Stimulated activated CD4-positive, alpha-beta T cell treated with anti-CD3 and anti-CD28 coated beads, Interleukin-4, amount 100 ng/mL, for 1 hour (primary cell): ENCODE measurements around the gene SNED1.

ENCODE experiments used
- DNase-seq: peaks from one replicate; pipeline ENCODE4 v3.0.0-alpha.2; 2020

Gene SNED1

DNA sequence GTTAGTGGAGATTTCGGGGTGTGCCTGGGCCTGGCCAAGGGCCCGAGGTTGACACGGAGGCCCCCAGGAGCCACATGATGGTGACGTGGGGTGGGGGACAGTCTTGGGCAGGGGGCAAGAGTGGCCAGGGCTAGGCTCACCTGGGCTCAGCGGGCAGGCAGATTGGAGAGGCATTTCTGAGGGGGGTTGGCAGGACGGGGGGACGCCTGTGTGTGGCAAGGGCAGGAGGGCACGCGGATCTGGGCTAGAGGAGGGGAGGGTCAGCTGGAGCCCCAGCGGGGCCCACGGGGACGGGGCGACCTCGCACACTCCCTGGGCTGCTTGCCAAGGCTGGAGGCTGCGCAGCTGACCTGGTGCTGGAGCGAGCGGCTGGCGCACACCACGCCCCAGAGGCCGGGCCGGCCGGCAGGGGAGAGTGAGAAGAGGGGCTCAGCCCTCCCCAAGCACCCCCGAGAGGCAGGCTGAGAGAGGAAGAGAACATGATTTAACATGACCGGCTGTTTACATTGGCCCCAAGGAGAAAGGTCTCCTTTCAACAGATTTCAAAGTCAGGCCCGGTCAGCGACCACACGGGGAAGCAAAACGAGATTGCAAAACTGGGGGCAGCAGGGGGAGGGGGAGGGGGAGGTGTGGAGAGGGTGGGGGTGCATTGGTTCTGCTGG, 38.0 kb upstream of the SNED1 start:
- DNase-seq = no peak

DNA sequence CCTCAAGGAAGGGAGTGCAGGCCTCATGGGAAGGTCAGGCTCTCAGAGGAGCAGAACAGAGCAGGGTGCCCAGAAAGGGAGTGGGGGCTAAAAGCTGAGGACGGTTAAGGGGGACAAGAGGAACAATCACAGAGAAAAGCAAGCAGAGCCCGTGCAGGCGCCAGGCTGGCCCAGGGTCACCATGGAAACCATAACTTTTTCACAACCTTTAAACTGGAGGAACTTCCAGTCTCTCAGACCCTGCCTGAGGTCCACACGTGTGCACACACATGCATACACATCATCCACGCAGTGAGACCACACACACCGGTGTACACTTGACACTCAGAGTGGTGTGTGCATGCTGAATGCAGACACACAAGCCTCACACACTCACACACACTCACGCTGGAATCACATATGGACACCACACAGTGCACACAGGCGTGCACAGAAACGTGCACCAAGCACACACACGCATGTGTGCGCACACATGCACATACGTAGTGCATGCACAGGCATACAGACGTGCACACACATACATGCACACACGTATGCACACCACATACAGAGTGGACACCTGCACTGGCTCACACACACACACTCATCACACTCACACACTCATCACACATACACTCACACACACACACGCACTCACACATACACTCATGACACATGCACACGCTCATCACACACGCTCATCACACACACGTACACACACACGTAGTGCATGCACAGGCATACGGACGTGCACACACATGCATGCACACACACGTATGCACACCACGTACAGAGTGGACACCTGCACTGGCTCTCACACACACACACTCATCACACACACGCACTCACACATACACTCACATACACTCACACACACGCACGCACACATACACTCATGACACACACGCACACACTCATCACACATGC, 37.2 kb upstream of the SNED1 start:
- no peak for DNase-seq

DNA sequence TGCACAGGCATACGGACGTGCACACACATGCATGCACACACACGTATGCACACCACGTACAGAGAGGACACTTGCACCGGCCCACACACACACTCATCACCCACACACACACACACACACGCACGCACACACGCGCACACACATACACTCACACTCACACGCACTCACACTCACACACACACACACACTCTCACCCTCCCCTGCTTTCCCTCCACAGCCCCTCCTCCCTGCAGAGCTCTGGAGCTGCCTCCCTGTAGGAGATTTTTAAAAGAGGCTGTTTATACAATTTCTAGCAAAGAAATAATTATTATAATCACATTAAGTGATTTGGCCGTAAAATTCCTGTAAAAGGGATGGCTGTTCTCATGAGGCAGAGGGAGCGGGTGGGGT, 36.5 kb upstream of the SNED1 start:
- DNase-seq = no peak

DNA sequence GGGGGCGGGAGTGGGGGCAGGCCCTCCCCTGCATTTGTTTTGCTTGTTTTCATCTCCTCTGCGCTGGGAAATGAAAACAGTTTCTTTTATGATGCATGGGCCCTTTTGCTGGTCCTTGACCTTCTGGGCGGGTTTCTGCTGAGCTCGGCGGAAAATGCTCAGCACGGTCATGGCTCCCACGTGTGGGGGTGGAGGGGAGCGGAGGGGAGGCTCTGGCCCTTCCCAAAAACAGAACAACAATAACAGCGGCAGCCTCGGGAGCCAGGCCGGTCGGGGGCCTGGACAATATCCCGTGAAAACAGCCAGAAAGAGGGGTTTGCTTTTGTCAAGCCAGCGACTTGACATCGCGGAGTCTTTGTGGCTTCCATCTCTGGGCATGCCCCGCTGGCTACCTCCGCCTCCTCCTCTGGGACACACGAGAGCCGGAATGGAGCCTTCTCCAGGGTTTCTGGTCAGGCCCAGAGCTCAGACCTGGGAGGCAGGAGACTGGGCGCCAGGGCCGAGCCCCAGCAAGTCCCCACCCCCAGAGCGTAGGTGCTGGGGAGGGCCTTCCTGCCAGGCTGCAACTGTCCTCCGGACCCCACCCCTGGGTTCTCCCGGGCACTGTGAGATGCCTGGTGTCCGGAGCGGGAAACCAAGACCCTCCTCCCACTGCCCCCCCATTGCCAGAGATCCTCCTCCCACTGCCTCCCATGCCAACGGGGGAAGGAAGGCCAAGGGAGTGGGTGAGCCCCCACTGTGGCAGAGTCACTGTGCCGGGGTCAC, 35.9 kb upstream of the SNED1 start:
- no peak for DNase-seq

DNA sequence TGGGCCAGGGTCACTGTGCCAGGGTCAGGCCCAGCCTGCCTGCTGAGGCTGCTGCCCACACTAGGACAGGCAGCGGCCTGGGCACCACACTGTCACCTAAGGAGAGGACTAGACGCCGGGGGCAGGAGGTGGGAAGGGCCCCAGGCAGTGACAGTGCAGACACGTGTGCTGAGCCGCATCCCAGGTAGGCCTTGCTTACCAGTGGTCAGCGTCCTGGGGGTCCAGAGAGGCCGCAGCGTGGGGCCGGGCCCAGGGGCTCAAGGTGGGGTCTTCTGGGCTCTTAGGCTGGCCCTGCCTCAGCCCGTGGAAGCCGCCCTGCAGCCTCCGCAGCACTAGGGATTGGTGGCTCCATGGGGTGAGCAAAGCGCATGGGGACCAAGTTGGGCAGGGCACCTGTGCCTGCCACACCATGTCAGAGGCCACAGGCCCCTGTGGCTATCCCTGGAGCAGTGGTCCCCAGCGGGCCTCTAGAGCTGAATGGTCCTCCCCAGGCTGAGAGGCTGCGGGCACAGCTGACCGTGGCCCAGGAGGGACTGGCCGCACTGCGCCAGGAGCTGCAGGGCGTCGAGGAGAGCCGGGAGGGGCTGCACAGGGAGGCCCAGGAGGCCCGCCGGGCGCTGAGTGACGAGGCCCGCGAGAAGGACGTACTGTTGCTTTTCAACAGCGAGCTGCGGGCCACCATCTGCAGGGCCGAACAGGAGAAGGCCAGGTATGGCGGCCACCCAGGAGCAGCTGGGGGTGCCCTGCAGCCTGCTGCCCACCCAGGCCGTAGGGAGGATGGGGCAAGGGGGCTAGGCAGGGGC, 35.2 kb upstream of the SNED1 start:
- no peak for DNase-seq

DNA sequence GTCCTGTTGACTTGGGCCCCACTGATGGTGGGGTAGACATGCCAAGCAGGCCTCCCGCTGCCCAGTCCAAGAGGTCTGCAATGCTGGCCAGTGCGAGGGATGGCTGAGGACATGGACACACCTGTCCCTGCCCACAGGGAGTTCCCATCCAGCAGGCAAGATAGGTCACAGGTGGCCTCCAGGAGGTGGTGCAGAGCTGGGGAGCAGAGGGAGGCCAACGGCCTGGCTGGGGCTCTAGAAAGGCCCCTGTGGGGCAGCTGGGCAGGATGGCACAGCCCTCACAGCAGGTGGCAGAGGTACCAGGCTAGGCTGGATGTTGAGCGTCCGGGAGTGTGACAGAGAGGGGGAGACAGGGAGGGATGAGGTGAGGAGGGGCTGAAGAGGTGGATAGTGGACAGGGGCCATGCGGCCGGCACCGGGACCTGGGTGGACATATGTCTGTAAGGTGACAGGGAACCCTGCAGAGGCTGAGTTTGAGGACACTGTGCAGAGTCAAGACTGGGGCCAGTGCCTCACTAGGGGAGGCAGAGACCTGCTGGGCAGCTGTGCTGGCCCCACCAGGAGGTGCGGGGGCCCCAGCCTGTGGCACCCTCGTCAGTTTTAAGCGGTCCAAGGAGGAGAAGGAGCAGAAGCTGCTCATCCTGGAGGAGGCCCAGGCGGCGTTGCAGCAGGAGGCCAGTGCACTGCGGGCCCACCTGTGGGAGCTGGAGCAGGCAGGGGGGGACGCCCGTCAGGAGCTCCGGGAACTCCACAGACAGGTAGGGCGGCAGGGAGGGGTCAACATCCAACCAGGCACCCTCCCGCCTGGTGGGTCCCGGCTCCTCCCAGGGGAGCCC, 34.3 kb upstream of the SNED1 start:
- DNase-seq = no peak

DNA sequence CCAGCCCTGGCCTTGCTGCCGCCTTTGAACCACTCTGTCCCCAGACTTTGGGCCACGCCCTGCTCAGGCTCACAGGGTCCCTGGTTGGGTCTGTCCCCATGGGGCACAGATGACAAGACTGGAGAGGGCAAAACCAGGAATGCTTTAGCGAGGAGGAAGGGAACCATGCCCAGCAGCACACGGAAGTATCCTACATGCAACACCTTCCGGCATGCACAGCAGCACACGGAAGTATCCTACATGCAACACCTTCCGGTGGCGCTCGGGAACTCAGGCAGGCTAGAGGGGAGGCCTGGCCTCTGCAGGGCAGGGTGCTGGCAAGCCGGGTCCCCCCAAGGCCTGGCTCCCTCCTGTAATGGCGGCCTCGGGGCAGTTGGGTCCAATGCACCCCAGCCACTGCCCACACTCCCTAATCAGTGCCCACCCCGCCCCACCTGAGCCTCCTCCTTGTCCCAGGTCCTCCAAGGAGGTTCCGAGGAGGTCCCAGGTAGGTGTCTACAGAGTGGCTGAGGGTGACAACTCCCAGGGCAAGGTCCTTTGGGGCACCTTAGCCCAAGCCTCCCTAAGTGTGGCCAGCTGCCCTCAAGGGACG, 33.6 kb upstream of the SNED1 start:
- no peak for DNase-seq

DNA sequence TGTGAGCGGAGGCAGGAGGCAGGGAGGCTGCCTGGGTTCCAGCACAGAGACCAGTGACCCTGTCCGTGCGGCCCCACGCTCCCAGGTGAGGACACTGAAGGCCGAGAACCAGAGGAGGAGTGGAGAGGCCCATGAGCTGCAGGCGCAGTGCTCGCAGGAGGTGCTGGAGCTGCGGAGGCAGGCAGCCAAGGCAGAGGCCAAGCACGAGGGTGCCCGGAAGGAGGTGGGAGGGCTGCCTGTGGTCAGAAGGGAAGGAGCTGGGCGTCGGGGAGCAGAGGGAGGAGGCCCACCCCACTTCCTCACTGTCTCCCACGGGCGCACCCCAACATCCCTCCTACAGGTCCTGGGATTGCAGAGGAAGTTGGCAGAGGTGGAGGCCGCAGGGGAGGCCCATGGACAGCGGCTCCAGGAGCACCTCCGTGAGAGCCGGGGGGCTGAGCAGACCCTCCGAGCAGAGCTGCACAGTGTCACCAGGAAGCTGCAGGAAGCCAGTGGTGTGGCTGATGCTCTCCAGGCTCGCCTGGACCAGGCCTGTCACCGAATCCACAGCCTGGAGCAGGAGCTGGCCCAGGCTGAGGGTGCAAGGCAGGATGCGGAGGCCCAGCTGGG, 33.0 kb upstream of the SNED1 start:
- DNase-seq = no peak

DNA sequence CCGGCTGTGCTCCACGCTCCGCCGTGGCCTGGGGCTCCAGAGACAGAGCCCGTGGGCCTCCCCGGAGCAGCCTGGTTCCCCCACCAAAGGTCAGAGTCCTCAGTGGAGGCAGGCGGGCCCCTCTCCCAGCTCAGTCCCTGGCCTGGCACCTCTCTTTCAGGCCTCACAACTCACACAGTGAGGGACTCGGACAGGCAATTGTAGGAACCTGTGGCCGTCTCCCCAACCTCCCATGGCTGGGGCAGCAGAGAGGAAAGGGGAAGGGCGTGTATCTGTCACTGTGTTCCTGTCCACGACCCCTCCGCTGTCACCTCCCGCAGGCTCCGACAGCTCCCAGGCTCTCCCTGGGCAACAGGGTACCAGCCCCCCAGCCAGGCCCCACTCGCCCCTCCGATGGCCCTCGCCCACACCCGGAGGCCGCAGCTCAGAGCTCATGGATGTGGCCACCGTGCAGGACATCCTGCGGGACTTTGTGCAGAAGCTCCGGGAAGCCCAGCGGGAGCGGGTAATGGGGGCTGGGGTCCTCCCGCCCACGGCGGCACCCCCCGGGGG, 32.4 kb upstream of the SNED1 start:
- DNase-seq = no peak

DNA sequence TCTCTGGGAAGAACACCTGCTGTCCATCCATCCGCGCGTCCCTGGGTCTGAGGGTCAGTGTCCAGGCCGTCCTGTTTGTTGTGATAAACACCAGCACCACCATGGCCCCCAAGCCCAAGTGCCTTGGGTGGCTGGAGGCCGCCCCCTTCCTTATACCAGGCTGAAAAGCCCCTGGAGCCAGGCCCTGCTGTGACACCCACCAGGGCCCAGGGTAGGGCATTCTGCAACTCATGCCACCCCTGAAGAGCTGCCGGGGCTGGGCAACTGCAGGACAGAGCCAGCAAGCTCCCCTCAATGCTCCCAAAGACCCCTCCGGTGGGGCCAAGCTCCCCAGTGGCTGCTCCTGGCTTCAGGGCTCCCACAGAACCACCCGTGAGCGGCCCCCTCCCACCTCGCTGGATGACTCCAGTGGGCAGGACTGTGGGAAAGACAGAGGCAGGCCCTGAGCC, 31.9 kb upstream of the SNED1 start:
- DNase-seq = no peak

DNA sequence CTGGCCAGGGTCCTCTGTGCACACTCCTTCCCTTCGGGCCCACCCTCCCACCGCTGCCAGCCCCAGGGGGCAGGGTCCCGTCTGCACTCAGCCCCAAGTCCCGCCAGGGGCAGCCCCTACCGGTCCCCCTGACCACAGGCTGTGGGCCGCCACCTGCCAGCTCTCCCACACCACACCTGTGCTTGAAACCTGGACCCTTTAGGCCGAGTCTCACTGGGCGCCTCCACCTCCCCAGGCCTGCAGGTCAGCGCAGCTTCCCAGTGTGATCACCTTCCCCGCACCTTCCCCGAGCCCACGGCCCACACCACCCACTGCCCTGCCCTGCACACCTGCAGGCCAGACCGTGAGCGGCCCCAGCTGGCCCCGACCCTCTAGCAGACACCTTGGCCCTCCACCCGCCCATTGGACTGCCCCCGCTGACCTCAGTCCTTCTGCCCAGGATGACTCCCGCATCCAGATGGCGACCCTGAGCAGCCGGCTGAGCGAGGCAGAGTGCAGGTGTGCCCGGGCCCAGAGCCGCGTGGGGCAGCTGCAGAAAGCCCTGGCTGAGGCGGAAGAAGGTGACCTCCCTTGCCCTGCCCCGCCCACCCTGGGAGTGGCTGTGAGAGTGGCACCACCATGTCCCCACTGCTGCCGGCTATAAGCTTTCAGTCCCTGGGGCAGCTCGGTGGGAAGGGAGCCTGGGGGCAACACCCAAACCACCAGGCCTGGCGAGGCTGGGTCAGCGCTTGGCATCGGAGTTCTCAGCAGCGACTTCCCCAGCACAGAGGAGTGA, 31.3 kb upstream of the SNED1 start:
- no peak for DNase-seq

DNA sequence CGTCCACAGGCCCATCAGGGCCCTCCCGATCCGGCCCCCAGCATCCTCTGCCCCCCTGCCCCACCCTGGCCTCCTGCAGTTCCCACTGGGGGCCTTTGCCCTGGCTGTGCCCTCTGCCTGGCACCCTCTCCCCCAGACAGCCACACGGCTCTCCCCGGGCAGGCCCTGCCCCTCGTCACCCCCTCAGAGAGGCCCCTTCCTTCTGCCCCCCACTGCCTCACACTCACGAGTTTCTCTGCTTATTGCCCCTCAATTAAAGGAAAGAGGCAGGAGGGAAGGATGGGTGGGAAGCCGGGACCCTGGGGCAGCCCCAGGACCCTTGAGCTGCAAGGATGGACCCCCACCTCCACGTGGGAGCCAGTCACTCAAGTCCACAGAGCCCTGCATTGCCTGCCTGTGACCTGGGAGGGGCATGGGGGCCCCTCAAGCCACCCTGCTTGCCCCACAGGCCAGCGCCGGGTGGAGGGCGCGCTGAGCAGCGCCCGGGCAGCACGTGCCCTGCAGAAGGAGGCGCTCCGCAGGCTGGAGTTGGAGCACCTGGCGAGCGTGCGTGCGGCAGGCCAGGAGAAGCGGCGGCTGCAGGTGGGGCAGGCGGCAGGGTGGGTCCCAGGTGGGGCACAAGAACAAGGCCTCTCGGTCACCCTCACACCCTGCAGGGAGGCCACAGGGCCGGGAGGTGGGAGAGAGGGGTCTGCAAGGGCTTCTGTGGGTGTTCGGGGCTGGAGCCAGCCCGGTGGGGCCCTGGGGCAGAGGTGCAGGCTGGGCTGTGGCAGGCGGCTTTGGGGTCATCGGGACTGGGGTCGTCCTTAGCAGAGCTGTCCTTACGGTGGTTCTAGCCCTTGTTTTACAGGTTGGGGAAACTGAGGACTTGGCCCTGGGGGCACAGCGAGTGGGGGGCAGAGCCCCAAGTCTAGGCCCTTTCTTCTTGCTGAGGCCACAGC, 30.5 kb upstream of the SNED1 start:
- DNase-seq = no peak

DNA sequence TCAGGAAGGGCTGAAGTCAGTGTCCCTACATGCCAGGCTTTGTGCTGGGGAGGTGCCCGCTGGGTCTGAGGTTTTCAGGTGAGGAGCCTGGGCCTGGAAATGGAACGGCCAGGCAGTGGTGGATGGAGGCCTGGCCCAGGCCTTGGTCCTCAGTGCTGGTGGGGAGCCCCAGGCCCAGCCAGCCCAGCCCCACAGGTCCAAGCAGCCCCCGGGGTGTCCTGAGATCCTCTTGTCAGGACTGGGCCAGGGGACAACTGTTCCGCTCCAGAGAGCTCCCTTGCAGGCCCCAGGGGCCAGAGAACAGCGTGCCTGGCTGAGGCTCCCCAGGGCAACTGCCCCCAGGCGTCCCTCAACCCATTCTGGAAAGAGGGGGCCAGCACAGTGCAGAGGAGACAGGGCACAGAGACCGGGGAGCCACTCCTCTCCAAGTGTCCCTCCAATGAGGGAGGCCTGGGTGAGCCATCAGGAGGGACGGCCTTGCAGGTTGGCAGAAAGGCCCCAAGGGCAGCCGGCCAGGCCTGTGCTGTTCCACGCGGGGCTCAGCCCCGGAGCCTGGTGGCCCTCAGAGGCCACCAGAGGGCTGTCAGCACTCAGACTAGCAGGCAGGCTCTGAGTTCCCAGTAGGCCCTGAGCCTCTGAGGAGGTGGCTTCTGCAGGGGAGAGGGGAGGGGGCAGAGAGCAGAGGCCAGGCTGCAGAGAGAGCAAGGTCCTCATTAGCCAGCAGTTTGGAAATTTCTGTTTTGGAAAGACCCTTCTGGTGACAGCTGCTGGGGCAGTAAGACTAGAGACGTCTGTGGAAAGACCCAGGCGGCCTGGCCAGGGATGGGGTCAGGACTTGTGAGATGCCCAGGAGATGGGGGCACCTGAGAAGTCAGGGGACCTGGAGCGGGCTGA, 29.4 kb upstream of the SNED1 start:
- DNase-seq = no peak

DNA sequence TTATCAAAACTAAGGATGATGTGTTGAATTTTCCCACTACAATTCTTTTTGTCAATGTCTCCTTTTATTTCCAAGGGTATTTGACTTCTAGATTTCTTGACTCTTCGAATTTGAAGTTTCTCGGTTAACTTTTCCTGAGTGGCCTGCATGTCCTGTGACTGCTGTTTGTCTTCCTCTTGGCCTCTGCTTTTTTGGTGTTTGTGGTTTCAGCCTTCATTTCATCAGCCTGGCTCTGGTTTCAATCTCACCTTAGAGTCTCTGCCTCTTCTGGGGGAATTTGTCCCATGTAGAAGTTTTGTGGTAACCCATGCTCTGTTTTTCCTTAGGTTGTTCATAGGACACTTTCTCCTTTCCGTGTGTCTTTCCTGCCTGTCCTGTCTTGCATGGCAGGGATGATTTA, 28.3 kb upstream of the SNED1 start:
- no peak for DNase-seq

DNA sequence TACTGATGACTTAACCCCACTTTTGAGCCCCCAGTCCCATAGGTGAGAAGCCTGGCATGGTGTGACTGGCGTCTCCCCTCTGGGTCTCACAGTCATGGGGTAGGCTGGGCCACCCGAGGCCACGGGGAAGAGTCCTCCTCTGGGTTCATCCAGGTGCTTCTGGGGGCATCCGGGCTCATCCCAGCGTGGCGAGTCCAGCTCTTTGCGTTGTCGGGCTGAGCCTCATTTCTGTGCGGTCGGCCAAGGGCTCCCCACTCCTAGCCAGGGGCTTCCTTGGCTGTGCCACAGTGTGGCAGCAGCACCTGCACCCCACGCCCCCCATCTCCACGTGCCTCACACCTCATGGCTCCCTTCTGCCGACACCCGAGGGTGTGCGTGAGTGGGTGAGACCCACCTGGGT, 27.6 kb upstream of the SNED1 start:
- no peak for DNase-seq

DNA sequence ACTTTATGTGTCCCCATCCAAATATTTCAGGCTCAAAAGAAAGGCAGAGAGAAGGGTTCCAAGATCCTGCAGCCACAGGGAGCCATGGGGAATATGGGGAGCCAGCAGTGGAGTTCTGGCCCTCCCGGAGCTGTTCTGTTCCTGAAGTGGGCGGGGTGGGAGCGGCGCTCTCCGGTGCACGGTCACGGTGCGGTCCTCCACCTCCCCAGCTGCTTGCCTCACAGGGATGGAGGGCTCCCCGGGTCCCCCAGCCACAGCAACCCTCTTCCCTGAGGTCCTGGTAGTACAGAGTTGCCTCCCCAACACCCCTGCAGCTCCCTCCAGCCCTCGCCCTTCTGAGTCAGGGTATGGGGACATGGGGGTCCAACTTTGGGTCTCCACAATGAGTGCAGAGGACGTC, 26.2 kb upstream of the SNED1 start:
- no peak for DNase-seq
